HepG2 (cell line): ENCODE data around the gene CAP2. TPM values are rescaled to one million over a fixed set of nuclear protein-coding genes. Genes with fewer than 3 reads are reported as not detected.

ENCODE experiments used
- ARNT2 ChIP-seq: sonication (generic); formaldehyde crosslinking; IDR thresholded peaks from 2 replicates; pipeline ENCODE4 v1.8.0; 2022; ENCODE audit warnings: mild to moderate bottlenecking, low read depth, missing genetic modification reagents, moderate library complexity
- CEBPG ChIP-seq: IDR thresholded peaks from 2 replicates; pipeline ENCODE4 v1.6.1; 2016
- CTCF ChIP-seq: sonication (generic); formaldehyde crosslinking; IDR thresholded peaks from 2 replicates; pipeline ENCODE4 v1.5.0; 2020; ENCODE audit warnings: mild to moderate bottlenecking, missing genetic modification reagents, moderate library complexity
- DMTF1 ChIP-seq: sonication (generic); formaldehyde crosslinking; IDR thresholded peaks from 2 replicates; pipeline ENCODE4 v1.4.0; 2020; ENCODE audit warnings: mild to moderate bottlenecking, missing genetic modification reagents
- DNMT1 ChIP-seq: sonication (generic); formaldehyde crosslinking; IDR thresholded peaks from 2 replicates; pipeline ENCODE4 v1.5.1; 2020; ENCODE audit warnings: mild to moderate bottlenecking, missing genetic modification reagents
- GATA4 ChIP-seq: sonication (generic); IDR thresholded peaks from 2 replicates; pipeline ENCODE4 v1.6.1; 2016; ENCODE audit warnings: antibody characterized with exemption, low read depth, borderline replicate concordance
- HDAC1 ChIP-seq: sonication (generic); formaldehyde crosslinking; IDR thresholded peaks from 2 replicates; pipeline ENCODE4 v1.5.1; 2020; ENCODE audit warnings: mild to moderate bottlenecking, missing genetic modification reagents
- HIC2 ChIP-seq: sonication (generic); formaldehyde crosslinking; IDR thresholded peaks from 2 replicates; pipeline ENCODE4 v1.9.0; 2022; ENCODE audit warnings: low read depth, missing genetic modification reagents
- KLF16 ChIP-seq, 2 experiments: sonication (generic) in 1 of 2; formaldehyde crosslinking in 1 of 2; IDR thresholded peaks; 2 replicates each; pipeline versions ENCODE4 v1.6.1 to v1.8.0; 2016 to 2023; ENCODE audit warnings: missing genetic modification reagents in 2 of 2, missing compliant biosample characterization in 1 of 2
- MTA3 ChIP-seq: sonication (generic); formaldehyde crosslinking; IDR thresholded peaks from 2 replicates; pipeline ENCODE4 v1.4.0; 2020; ENCODE audit warnings: missing genetic modification reagents
- PCBP1 ChIP-seq: fragments of 200-400 bp; formaldehyde crosslinking; IDR thresholded peaks from 2 replicates; pipeline ENCODE4 v1.6.1; 2017; ENCODE audit warnings: mild to moderate bottlenecking, low read depth, low read length, borderline replicate concordance
- PRPF4 ChIP-seq: fragments of 200-400 bp; formaldehyde crosslinking; IDR thresholded peaks from 2 replicates; pipeline ENCODE4 v1.6.1; 2016; ENCODE audit warnings: low read length, low read depth; ENCODE audit not compliant: poor library complexity, severe bottlenecking
- RCOR2 ChIP-seq: IDR thresholded peaks from 2 replicates; pipeline ENCODE4 v1.6.1; 2016; ENCODE audit warnings: missing biosample characterization, missing genetic modification reagents
- ZBTB1 ChIP-seq: sonication (generic); formaldehyde crosslinking; IDR thresholded peaks from 2 replicates; pipeline ENCODE4 v1.4.0; 2020; ENCODE audit warnings: missing genetic modification reagents, borderline replicate concordance
- ZBTB37 ChIP-seq: sonication (generic); formaldehyde crosslinking; IDR thresholded peaks from 2 replicates; pipeline ENCODE4 v1.4.0; 2020; ENCODE audit warnings: mild to moderate bottlenecking, missing genetic modification reagents
- ZBTB8A ChIP-seq: sonication (generic); formaldehyde crosslinking; IDR thresholded peaks from 2 replicates; pipeline ENCODE4 v1.4.0; 2020; ENCODE audit warnings: mild to moderate bottlenecking, low read depth, missing genetic modification reagents, borderline replicate concordance
- ZNF101 ChIP-seq: sonication (generic); formaldehyde crosslinking; IDR thresholded peaks from 2 replicates; pipeline ENCODE4 v1.4.0; 2020; ENCODE audit warnings: mild to moderate bottlenecking, low read depth, missing genetic modification reagents, borderline replicate concordance
- ZNF136 ChIP-seq: sonication (generic); formaldehyde crosslinking; IDR thresholded peaks from 2 replicates; pipeline ENCODE4 v1.8.1; 2022; ENCODE audit warnings: low read depth, mild to moderate bottlenecking, moderate library complexity, missing genetic modification reagents
- ZNF572 ChIP-seq: sonication (generic); formaldehyde crosslinking; IDR thresholded peaks from 2 replicates; pipeline ENCODE4 v1.5.1; 2020; ENCODE audit warnings: mild to moderate bottlenecking, missing genetic modification reagents
- ZNF619 ChIP-seq: sonication (generic); formaldehyde crosslinking; IDR thresholded peaks from 2 replicates; pipeline ENCODE4 v1.4.0; 2020; ENCODE audit warnings: mild to moderate bottlenecking, missing genetic modification reagents
- ZNF691 ChIP-seq: sonication (generic); formaldehyde crosslinking; IDR thresholded peaks from 2 replicates; pipeline ENCODE4 v1.4.0; 2020; ENCODE audit warnings: missing genetic modification reagents, low read depth, mild to moderate bottlenecking, borderline replicate concordance
- polyA plus RNA-seq, 8 experiments: library from polyadenylated mRNA; depleted of rRNA in 3 of 8; stranded (reverse) in 7 of 8; unstranded in 1 of 8; fragments of >200 nt; fragmentation: Illumina TruSeq in 4 of 8; extraction: Trizol in 4 of 8; gene quantifications; 2 replicates each; pipeline versions ENCODE4 v1.2.1 to v1.2.3, GENCODE V29; 2011 to 2016; ENCODE audit warnings: low read depth in 4 of 8, missing spikeins in 1 of 8, mixed read lengths in 1 of 8; ENCODE audit not compliant: insufficient read depth in 1 of 8
- total RNA-seq, 5 experiments: library from RNA; depleted of rRNA; stranded (reverse); fragments of >200 nt; fragmentation: Illumina TruSeq; extraction: Trizol; gene quantifications; 2 replicates each; pipeline ENCODE4 v1.2.3, GENCODE V29; 2016; ENCODE audit warnings: low read depth in 1 of 5

The CAP2 gene
- total and polyA plus RNA-seq, 2 of the 13 experiments (the other 11 are each of a cell fraction or from before 2014, with no cell fraction given): 7.9 to 53.1 TPM

- TF ChIP-seq ZBTB37 (no peak), HDAC1 (CRISPR knock-in tag) (peak; percentile 86), ZBTB8A (CRISPR knock-in tag) (peak; percentile 95), KLF16 (CRISPR knock-in tag; IDR thresholded peaks at IDR 0.05) (peak in 1 of 2 experiments; percentile 75; a peak in 2 of 4 replicates), DMTF1 (CRISPR knock-in tag) (no peak), ZNF101 (no peak), MTA3 (no peak), ZNF572 (no peak), ZNF136 (CRISPR knock-in tag) (no peak), ZNF691 (CRISPR knock-in tag) (peak; percentile 48; the same call in 1 of the 2 replicates), ARNT2 (CRISPR knock-in tag) (peak; percentile 72; the same call in 1 of the 2 replicates), ZBTB1 (CRISPR knock-in tag) (peak; percentile 89; the same call in 1 of the 2 replicates), HIC2 (CRISPR knock-in tag) (no peak), DNMT1 (CRISPR knock-in tag) (peak; percentile 16; the same call in 1 of the 2 replicates), PRPF4 (peak; percentile 62), CTCF (CRISPR knock-in tag) (peak; percentile 74), CEBPG (CRISPR knock-in tag) (peak; percentile 21), GATA4 (peak; percentile 56), ZNF619 (CRISPR knock-in tag) (peak; percentile 95), PCBP1 (peak; percentile 90; the same call in 1 of the 2 replicates), RCOR2 (peak; percentile 74)
Observed at GRCh38 chr6:17599877-17600526, 206.6 kb downstream of the CAP2 start, which contains the start of gene FAM8A1 (continued).
